GM13977 (cell line): Measurements from ENCODE around the gene SLFN12L.

Source experiments
- DNase-seq: peaks from one replicate; pipeline ENCODE4 v3.0.0; 2012; ENCODE audit warnings: low spot score
- CTCF ChIP-seq: IDR thresholded peaks from 2 replicates; pipeline ENCODE4 v1.5.1; 2012; ENCODE audit warnings: mild to moderate bottlenecking, control low read depth; ENCODE audit not compliant: insufficient read depth; ENCODE audit errors: extremely low read depth, missing control alignments
- in situ Hi-C: fragments of 300-500 bp; cut with MboI; formaldehyde crosslinking; loops from one replicate; pipeline ENCODE4 v1.12.0; 2022; ENCODE audit warnings: low sequenced_read_pairs, low pct_unique_long_range_greater_than_20kb, mixed read lengths, inconsistent platforms; ENCODE audit not compliant: unreplicated experiment

Gene SLFN12L

GRCh38 chr17:35499548-35499947 is 37.9 kb downstream of the SLFN12L start:
- TF ChIP-seq CTCF, result no peak
- DNase-seq, result no peak
- in situ Hi-C loops, result no loop called here

DNA sequence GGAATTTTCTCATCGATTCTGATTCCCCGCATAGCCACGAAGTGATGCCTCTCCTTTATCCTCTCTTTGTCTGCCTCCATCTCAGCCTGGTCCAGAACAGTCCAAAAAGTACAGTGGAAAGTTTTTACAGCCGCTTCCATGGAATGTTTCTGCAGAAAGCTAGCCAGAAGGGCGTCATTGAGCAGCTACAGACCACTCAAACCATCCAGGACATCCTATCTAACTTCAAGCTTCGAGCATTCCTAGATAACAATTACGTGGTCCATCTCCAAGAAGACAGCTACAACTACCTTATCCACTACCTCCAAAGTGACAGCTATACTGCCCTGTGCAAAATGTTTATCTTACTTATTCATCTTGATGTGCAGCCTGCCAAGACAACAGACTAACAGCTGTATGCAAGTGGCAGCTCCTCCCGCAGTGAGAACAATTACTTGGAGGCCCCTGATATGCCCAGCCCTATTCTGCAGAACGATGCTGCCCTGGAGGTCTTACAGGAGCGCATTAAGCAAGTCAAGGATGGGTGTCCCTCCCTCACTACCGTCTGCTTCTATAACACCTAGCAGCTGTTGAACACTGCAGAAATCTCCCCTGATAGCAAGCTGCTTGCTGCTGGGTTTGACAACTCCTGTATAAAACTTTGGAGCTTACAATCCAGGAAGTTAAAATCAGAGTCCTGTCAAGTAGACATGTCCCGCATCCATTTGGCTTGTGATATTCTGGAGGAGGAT is 38.9 kb downstream of the SLFN12L start:
- no peak for TF ChIP-seq CTCF
- DNase-seq, result no peak
- in situ Hi-C loops, result no loop called here

GRCh38 chr17:35496451-35497290 is 40.8 kb downstream of the SLFN12L start:
- TF ChIP-seq CTCF, result no peak
- in situ Hi-C loops, result no loop called here
- no peak for DNase-seq

DNA sequence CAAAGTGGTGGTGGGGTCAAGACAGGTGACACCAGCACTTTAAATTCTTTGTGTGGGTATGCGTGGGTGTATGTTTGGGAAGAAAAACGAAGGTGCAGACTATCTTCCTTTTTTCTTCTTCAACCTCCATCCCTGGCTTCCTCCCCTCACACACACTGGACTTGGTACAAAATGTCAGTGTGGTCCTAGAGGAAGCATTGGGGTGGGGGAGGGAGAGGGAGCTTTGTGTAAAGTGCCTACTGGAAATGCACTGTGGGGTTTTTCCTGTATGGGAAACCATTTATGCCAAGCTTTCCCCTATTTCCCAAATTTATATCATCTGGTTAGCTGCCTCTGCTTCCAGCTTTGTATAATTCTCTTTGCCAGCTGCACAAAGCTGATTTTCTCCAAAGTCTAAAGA is 44.4 kb downstream of the SLFN12L start:
- TF ChIP-seq CTCF, result no peak
- no peak for DNase-seq
- in situ Hi-C loops, result no loop called here

DNA sequence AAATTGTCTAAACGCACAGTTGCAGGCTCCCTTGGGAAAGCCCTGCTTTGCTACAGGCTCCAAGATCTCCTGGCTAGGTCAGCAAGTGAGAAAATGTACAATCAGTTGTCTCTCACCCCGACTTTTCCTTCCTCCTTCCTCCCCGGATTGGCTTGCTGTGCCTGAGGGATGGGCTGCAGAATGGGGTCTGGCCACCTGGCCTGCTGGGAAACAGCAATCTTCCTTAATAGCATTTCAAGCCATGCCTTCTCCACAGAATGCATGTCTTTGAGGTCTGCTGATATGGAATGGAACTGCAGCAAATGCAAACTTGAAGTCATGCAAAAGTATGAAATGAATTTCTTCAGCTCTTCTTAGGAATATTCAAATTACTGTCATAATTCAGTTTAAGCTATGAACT is 46.1 kb downstream of the SLFN12L start:
- TF ChIP-seq CTCF, result no peak
- DNase-seq, result no peak
- in situ Hi-C loops, result no loop called here

DNA sequence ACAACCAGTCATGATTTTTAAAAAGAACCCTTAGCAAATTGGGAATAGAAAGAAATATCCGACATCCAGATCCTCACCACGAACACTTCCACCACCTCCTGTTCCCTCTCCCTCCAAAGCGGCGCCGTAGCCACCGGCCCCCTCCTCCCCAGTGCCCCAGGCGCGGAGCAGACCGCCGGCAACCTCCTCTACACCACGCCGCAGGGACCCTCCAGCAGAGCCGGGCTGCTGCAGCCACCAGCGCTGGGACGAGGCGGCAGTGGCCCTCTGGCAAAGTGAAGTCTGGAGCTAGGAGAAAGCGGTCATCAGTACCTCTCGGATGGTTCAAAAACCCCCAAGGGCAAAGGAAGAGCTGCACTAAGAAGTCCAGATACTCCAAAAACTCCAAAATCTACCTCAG is 47.5 kb downstream of the SLFN12L start:
- in situ Hi-C loops, result no loop called here
- no peak for DNase-seq
- TF ChIP-seq CTCF, result no peak
